HG03064 (cell line): ENCODE measurements around the gene S1PR3.

ENCODE experiments used
- ATAC-seq: cut with Tn5 transposase; IDR thresholded peaks from one replicate; pipeline ENCODE4 v1.9.1; 2021; ENCODE audit warnings: low read depth; ENCODE audit not compliant: unreplicated experiment

Gene S1PR3

DNA sequence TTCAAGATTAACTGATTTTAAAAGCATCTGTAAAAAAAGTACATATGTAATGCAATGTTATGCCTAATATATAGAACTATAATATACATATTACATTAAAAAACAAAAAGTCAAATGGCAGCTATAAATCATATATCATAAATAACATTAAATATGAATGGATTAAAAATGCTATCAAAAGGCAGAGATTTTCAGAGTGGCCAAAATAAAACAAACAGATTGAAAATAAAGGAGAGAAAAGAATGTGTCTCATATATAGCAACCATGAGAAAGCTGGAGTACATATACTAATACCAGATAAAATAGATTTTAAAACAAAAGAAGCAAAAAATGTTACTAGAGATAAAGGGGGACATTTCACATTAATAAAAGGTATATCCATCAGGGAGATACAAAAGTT, 38.5 kb downstream of the S1PR3 start:
- ATAC-seq, result no peak

- no peak for ATAC-seq
These were observed 40.9 kb downstream of the S1PR3 start for GRCh38 chr9:89032173-89032572.

DNA sequence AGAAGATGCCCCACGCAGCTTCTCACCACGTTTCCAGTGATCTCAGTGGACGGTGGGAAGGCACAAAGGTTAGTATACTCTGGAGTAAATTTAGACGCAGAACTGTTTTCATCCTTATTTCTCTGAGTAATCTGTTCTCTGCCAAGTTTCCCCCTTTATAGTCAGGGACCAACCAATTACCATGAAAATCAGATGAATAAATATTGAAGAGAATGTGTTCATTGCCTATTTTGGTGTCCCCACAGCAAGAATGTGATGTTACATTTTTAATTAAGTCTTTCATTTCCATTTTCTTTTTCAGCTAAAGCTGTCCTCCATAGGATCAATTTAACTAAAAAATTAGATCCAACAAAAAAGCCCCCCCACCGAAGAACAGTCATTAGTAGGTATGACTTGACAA, 41.4 kb downstream of the S1PR3 start:
- ATAC-seq, result no peak

- no peak for ATAC-seq
These were observed 45.1 kb downstream of the S1PR3 start for GRCh38 chr9:89036383-89036782.

- no peak for ATAC-seq
These were observed 45.6 kb downstream of the S1PR3 start for GRCh38 chr9:89036891-89037290.

GRCh38 chr9:89037346-89037745, 46.1 kb downstream of the S1PR3 start:
- no peak for ATAC-seq

GRCh38 chr9:89037891-89038290, 46.6 kb downstream of the S1PR3 start:
- ATAC-seq, result no peak

DNA sequence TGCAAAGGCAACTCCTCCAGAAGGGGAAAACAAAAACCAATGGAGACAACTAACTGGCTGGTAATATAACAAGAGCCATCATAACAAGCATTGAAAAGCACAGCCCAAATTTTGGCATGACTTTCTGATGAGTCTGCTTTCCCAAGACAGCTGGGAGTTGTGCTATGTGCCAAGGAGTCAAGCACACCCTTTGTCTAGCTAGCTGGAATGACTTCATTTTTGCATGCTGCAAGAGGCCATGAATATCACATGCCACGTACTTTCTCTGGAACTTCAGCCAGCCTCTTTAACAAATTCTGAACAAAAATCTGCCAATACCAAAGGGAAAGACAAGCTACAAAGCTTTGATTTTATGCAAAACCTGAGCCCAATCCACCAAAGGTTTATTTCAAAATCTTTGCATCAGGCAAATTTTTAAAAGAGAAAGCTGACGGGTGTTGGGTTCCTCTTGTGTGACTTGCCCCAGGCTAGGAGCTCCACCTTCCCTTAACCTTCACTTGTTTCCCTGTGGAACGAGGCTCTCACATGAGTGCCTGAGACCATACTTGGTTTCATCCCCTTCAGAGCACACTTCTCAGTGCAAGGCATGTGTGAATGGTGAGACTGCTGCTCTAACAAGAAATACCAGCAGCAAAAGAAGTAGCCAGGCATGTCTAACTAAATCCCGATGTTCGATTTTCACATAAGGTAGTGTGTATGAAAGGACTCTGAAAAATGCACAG, 47.3 kb downstream of the S1PR3 start:
- no peak for ATAC-seq

- no peak for ATAC-seq
These were observed 47.8 kb downstream of the S1PR3 start for GRCh38 chr9:89039104-89039465.

DNA sequence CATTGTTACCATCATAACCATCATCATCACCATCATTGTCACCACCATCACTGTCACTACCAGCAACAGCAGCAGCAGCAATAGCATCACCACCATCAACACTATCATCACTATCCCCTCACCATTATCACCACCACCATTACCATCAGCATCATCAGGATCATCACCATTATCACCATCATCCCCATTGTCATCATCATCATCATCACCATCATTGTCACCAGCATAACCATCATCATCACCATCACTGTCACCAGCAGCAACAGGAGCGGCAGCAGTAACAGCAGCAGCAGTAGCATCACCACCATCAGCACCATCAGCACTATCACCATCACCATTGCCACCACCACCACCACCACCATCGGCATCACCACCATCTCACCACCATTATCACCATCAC, 48.4 kb downstream of the S1PR3 start:
- no peak for ATAC-seq

DNA sequence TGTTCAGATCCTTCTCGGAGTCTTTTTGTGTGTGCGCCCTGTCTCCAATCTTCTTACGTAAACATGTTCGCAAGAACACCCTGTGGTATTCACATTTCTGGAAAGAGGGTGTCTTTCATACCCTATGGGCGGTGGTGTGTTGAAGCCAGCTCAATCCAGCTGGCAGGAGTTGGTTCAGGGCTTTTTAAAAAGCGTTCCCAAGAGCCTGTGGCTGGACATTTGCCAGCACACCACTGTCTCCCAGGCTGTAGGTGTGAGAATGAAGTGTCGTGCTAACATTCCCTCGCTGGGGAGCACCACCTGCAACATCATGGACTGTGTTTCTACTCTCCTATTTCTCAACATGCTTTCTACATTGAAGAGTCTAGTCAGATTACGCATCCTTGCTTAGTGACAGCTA, 51.7 kb downstream of the S1PR3 start:
- no peak for ATAC-seq

DNA sequence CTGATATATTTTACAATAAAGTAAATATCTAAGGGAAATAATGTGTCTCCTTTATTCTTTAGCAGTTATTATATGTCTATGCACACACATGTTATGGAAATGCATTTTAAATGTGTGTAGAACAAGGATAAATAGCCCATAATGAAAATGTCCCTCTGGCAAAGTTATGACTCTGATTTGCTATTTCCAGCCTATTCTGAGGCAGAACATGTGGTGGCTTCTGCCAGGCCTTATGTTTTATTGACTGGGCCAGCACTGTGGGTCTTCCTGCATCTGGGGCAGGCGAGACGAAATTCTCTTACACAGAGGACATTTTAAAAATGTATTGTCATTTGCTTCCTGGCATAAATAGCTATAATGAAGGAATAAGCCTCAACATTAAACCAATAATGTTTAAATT, 52.8 kb downstream of the S1PR3 start:
- ATAC-seq, result no peak

- no peak for ATAC-seq
These were observed 53.6 kb downstream of the S1PR3 start for GRCh38 chr9:89044881-89045280.

GRCh38 chr9:89046832-89047231, 55.6 kb downstream of the S1PR3 start:
- ATAC-seq, result no peak

GRCh38 chr9:89047667-89048066, 56.4 kb downstream of the S1PR3 start:
- ATAC-seq, result no peak

DNA sequence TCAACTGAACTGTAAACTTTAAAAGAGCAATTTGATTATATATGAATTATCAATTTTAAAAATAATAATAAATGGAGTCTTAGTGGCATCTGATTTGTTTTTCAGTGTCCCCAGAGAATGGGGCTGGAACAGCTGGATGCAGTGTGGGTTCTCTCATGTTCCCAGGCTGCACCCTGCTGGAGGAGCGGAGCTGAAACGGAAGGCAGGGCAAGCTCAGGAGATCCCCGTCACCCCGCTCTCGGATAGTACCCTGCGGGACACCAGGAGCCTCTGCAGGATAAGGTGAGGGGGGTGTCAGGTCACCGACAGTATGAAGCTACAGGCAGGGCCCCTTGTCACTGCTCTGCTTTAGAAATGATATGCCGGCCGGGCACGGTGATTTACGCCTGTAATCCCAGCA, 57.3 kb downstream of the S1PR3 start:
- ATAC-seq, result no peak

DNA sequence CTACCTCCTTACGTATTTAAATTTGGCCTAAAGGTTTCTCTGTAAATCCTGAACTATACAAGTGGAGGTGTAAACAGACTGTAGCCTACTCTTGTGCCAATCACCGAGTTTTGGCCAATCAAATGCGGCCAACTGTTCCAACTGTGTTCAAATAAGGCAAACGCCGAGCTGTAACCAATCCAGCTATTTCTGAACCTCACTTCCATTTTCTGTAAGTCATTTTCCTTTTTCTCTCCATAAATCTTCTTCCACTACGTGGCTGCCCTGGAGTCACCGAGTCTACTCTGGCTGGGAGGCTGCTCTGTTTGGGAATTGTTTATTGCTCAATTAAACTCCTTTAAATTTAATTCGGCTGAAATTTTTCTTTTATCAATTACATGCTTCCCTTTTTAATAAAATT, 58.4 kb downstream of the S1PR3 start:
- no peak for ATAC-seq

DNA sequence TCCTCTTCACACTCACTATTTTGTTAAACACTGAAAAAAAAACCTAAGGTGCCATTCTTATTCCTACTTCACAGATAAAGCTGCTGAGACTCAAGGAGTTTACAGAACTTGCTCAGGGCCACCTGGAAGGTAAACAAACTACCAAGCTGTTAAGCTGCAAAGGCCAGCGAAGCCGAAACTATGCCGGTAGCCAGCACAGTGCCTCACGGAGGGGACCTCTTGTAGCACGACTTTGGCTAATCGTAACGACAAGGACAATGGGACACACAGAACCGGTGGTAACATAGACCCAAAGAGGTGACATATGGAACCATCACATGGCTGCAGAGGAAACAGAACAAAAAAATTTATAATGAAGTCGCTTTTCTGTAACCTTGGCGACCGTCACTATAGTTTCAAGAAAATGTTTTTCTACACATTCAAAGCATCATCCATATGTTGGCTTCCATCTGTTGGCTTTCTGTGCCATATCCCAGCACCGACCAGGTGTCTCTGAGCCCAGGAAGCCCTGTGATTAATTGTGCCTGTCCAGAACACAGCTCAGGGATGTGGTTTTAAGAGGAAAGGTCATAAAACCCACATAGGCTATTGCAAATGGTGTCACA, 60.3 kb downstream of the S1PR3 start:
- no peak for ATAC-seq

DNA sequence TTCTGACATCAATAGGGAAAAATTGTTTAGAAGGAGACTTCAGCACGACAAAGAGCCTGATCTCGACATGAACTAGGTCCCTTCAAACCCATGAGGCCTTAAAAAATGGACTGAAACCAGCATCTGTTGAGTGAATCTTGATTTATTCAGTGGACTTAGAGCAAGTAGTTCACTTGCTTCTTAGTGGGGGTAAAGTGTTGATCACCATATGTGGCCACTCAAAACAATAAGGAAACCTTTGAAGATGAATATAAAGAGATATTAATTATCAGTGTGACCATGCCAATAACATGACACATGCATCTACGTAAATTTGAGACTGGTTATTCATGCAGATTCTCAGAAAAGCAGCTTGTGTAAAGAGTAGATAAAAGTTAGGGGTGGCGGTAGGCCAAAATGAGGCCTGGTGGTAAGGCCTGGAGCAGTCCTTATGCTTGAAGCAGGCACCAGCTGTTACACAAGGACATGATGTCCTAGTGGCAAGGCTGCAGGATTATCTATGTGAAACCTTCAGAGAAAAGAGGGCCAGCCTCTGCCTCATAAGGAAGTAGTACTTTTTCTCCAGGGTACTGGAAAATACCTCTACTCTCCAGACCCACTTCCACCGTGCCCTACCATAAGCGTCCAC, 61.3 kb downstream of the S1PR3 start:
- no peak for ATAC-seq

DNA sequence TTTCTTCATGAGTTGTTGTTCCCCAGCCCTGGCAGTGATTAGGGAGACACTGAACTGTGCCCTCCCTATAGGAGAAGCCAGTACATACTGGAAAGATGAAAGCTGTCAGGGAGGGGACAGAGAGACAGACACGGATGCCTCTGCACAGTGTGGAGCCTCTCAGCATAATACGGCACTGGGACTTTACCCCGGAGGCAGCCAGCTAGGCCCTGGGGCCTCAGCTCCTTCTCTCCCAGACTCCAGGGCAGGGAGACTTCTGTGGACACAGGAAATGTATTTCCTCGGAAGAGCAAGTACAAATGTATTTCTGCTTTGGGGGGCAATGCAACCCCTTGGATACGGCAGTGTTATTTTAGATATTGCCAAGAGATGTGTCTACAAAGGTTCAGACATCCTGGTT, 62.0 kb downstream of the S1PR3 start:
- no peak for ATAC-seq
